Progenitor cell of endocrine pancreas (in vitro differentiated cells): ENCODE results near the gene BTN2A1. TPM values are rescaled to one million over a fixed set of nuclear protein-coding genes. Genes with fewer than 3 reads are reported as not detected.

Source experiments
- DNase-seq: peaks from one replicate; pipeline ENCODE4 v3.0.0; 2021; ENCODE audit warnings: low spot score; ENCODE audit not compliant: unreplicated experiment
- H3K27ac Mint-ChIP-seq: 2 replicates; pipeline ENCODE4 v1.8.0; 2021; ENCODE audit warnings: mild to moderate bottlenecking, moderate library complexity, mixed read lengths
- H3K27me3 Mint-ChIP-seq: 2 replicates; pipeline ENCODE4 v1.8.0; 2021; ENCODE audit warnings: mixed read lengths
- H3K36me3 Mint-ChIP-seq: 2 replicates; pipeline ENCODE4 v1.8.0; 2022; ENCODE audit warnings: mixed read lengths; ENCODE audit not compliant: insufficient read depth
- H3K4me1 Mint-ChIP-seq: 2 replicates; pipeline ENCODE4 v1.8.0; 2021; ENCODE audit warnings: low read depth, mixed read lengths
- H3K4me3 Mint-ChIP-seq: 2 replicates; pipeline ENCODE4 v1.8.0; 2021; ENCODE audit warnings: low read depth, mild to moderate bottlenecking, moderate library complexity, mixed read lengths
- H3K9me3 Mint-ChIP-seq: 2 replicates; pipeline ENCODE4 v1.8.0; 2021; ENCODE audit warnings: low read depth, mixed read lengths
- total RNA-seq: library from RNA; stranded (reverse); gene quantifications from 2 replicates; pipeline ENCODE4 v1.2.1, GENCODE V29; 2021
- TF ChIP-seq, protein P1 (sequence below): fragments of 200-600 bp; sonication (generic); IDR thresholded peaks from one replicate; pipeline ENCODE4 v1.5.0; 2021; ENCODE audit warnings: antibody characterized with exemption, mild to moderate bottlenecking; ENCODE audit not compliant: unreplicated experiment

BTN2A1 gene
- total RNA-seq, 1 donor from 2014 or later, result 26.4 TPM

DNA sequence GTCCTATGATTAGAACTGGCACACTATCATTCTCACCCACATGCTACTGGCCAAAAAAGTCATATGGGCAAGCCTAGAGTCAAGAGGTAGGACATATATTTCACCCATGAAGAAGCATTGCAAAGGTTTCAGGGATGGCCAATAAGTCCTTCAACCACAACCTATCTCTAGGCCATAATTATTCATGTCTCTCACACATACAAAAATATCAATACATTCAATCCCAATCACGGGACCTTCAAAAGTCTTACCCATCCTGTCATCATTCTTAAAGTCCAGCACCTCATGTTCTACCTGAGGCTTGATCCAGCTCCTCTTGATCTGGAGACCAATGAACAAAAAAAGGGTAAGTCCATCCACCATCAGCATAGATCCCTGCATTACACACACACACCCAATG lies 29.7 kb downstream of the BTN2A1 start:
- H3K9me3 Mint-ChIP-seq, result peaks cover 3% of the 10 kb centered on the region
- H3K4me3 Mint-ChIP-seq, result no peak overlapping the region
- no peak overlapping the region for H3K27ac Mint-ChIP-seq
- no peaks in the 10 kb centered on the region for H3K36me3 Mint-ChIP-seq
- DNase-seq, result no peak
- H3K27me3 Mint-ChIP-seq, result no peaks in the 10 kb centered on the region
- TF ChIP-seq, protein P1, sequence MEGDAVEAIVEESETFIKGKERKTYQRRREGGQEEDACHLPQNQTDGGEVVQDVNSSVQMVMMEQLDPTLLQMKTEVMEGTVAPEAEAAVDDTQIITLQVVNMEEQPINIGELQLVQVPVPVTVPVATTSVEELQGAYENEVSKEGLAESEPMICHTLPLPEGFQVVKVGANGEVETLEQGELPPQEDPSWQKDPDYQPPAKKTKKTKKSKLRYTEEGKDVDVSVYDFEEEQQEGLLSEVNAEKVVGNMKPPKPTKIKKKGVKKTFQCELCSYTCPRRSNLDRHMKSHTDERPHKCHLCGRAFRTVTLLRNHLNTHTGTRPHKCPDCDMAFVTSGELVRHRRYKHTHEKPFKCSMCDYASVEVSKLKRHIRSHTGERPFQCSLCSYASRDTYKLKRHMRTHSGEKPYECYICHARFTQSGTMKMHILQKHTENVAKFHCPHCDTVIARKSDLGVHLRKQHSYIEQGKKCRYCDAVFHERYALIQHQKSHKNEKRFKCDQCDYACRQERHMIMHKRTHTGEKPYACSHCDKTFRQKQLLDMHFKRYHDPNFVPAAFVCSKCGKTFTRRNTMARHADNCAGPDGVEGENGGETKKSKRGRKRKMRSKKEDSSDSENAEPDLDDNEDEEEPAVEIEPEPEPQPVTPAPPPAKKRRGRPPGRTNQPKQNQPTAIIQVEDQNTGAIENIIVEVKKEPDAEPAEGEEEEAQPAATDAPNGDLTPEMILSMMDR, result no peak
- peaks cover 23% of the 10 kb centered on the region for H3K4me1 Mint-ChIP-seq

DNA sequence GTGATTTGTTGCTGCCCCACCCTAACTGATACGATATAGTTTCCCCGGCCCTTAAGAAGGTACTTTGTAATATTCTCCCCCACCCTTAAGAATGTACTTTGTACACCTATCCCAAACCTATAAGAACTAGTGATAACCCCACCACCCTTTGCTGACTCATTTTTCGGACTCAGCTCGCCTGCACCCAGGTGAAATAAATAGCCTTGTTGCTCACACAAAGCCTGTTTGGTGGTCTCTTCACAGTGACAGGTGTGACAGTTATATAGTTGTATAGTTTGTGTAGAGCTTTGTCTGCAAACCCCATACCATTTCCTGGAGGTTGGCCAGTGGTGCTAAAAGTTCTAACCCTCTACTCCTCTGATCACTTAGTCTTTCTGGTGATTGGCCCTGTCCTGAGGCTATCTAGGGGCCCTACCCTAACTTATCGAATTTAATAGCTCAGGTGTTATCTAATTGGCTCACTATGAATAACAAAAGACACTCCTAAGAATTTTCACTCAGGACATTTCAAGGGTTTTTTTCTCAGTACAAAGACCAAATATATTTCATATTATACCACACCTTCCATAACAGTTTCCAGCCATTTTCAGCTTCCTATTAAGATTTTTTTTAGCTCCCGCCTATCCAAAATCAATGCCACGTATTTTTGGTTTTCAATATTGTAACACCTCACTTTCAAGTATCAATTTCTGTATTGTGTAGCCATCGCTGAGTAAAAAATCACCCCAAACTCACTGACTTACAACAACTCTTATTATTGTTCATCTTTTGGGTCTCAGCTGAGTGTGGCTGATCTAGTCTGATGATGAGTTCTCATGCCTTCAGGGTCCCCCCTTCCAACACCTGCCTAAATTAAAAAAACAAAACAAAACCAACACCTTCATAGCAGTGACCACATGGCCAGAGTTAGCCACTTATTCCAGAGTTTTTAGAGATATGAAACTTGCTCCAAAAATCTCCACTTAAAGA lies 32.5 kb downstream of the BTN2A1 start:
- Mint-ChIP-seq H3K36me3 (no peaks in the 10 kb centered on the region), H3K9me3 (peaks cover 3% of the 10 kb centered on the region), H3K27me3 (no peaks in the 10 kb centered on the region), H3K27ac (no peak overlapping the region), H3K4me3 (no peak overlapping the region), H3K4me1 (peaks cover 37% of the 10 kb centered on the region)
- TF ChIP-seq, protein P1, result no peak
- no peak for DNase-seq

DNA sequence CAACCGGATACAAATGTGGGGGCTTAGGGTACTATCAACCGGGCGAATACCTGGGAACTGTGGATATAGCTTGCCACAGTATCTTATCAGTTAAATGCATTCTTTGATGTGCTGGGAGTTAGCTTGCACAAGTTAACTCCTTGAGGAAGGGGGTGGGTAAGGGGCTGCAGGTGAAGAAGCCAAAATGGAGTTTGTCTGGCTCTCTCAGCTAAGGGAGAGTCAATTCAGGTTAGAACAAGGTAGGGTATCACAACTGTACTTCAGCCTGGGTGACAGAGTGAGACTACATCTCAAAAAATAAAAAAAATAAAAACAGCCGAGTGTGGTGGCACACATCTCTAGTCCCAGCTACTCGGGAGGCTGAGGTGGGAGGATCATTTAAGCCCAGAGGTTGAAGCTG lies 33.8 kb downstream of the BTN2A1 start:
- Mint-ChIP-seq H3K27ac (no peak overlapping the region), H3K9me3 (peaks cover 3% of the 10 kb centered on the region), H3K4me1 (peaks cover 37% of the 10 kb centered on the region), H3K27me3 (no peaks in the 10 kb centered on the region), H3K4me3 (no peak overlapping the region), H3K36me3 (no peaks in the 10 kb centered on the region)
- TF ChIP-seq, protein P1, result no peak
- no peak for DNase-seq

DNA sequence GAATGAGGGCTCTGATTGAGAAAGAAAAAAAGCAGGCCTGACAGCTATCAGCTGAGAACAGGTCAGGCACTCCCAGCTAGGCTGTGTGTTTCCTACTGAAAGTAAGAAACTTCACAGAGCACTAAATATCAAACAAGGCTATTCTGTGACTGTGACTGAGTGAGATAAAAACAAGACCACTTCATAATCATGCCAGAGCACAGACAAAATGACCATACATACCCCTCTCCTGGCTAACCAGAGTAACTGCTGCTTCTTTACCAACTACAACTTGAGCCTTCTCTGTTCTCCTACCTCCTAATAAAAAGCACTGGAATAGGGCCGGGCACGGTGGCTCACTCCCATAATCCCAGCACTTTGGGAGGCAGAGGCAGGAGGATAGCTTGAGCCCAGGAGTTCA lies 35.5 kb downstream of the BTN2A1 start:
- Mint-ChIP-seq H3K9me3 (no peaks in the 10 kb centered on the region), H3K36me3 (no peaks in the 10 kb centered on the region), H3K27ac (no peak overlapping the region), H3K4me1 (peaks cover 37% of the 10 kb centered on the region), H3K27me3 (peaks cover 6% of the 10 kb centered on the region), H3K4me3 (no peak overlapping the region)
- no peak for DNase-seq
- TF ChIP-seq, protein P1, result peak; percentile 22

DNA sequence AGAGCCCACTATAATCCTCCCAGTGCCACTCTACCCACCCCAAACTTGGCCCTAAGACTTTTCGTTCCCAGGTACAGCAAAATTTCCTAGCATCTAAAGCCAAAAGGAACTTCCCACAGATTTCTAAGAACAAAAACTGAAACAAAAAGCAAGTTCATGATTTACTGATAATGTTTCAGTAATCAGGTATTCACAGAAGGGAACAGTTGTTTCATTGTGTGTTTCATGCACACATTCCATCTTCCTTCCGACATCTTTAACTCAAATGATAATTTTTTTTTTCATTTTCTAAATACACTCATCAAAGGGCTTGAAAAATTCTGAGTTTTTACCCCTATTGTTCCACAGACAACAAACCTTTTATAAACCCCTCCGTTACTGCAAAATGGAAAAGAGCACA lies 36.4 kb downstream of the BTN2A1 start:
- Mint-ChIP-seq H3K4me3 (no peak overlapping the region), H3K27me3 (peaks cover 6% of the 10 kb centered on the region), H3K9me3 (no peaks in the 10 kb centered on the region), H3K36me3 (no peaks in the 10 kb centered on the region), H3K4me1 (peaks cover 37% of the 10 kb centered on the region), H3K27ac (no peak overlapping the region)
- TF ChIP-seq, protein P1, result no peak
- no peak for DNase-seq
